ENCODE data around the gene BMP8A.
"Not testable (repeated sequence)": the region's sequence is repeated elsewhere in the genome, so short reads cannot be mapped to it uniquely, and the experiment has no call there.

BMP8A gene

GRCh38 chr1:39490596-39491145 is 765 bp upstream of the BMP8A start:
- DNase-seq (ENCODE audit: low read depth): no peak
- TF ChIP-seq CTCF (conservative IDR thresholded peaks at IDR 0.05; ENCODE audit: low read depth, low read length): no peak
- H3K4me3 ChIP-seq (ENCODE audit: low read depth, low read length): peak overlapping the region; percentile 42

- H3K4me3 ChIP-seq (ENCODE audit: low read depth, low read length); DNase-seq (ENCODE audit: low read depth): not testable (repeated sequence)
Observed at GRCh38 chr1:39492118-39493042, 944 bp downstream of the BMP8A start.

- not testable (repeated sequence) for DNase-seq (ENCODE audit: low read depth); H3K4me3 ChIP-seq (ENCODE audit: low read depth, low read length)
Observed at GRCh38 chr1:39493043-39493810, 1.8 kb downstream of the BMP8A start.

- no peak overlapping the region for H3K4me3 ChIP-seq (ENCODE audit: low read depth, low read length)
- no peak for DNase-seq (ENCODE audit: low read depth)
- no peak for TF ChIP-seq CTCF (conservative IDR thresholded peaks at IDR 0.05; ENCODE audit: low read depth, low read length)
Observed at GRCh38 chr1:39494671-39495410, 3.4 kb downstream of the BMP8A start.

GRCh38 chr1:39496520-39496919 is 5.1 kb downstream of the BMP8A start:
- not testable (repeated sequence) for H3K4me3 ChIP-seq (ENCODE audit: low read depth, low read length)

GRCh38 chr1:39497585-39497984 is 6.1 kb downstream of the BMP8A start:
- TF ChIP-seq CTCF (conservative IDR thresholded peaks at IDR 0.05; ENCODE audit: low read depth, low read length): no peak
- no peak for DNase-seq (ENCODE audit: low read depth)
- H3K4me3 ChIP-seq (ENCODE audit: low read depth, low read length): no peak overlapping the region

More at GRCh38 chr1:39496520-39496919, 5.1 kb downstream of the BMP8A start:
- DNase-seq (ENCODE audit: low read depth): not testable (repeated sequence)

GRCh38 chr1:39498096-39498710 is 6.8 kb downstream of the BMP8A start:
- not testable (repeated sequence) for DNase-seq (ENCODE audit: low read depth); H3K4me3 ChIP-seq (ENCODE audit: low read depth, low read length)

GRCh38 chr1:39498821-39499220 is 7.4 kb downstream of the BMP8A start:
- H3K4me3 ChIP-seq (ENCODE audit: low read depth, low read length); DNase-seq (ENCODE audit: low read depth): not testable (repeated sequence)

GRCh38 chr1:39499668-39500067 is 8.2 kb downstream of the BMP8A start:
- no peak for TF ChIP-seq CTCF (conservative IDR thresholded peaks at IDR 0.05; ENCODE audit: low read depth, low read length)
- no peak for DNase-seq (ENCODE audit: low read depth)
- no peak overlapping the region for H3K4me3 ChIP-seq (ENCODE audit: low read depth, low read length)
